Endothelial cell of umbilical vein (primary cell): ENCODE data around the gene PGAP6. TPM values are rescaled to one million over a fixed set of nuclear protein-coding genes. Genes with fewer than 3 reads are reported as not detected.

Source experiments
- BruUV-seq: library from RNA; stranded (reverse); fragments of 400-500 nt; replicated peaks from 2 replicates; lab custom pipeline; 2021; lab: Mats Ljungman, UMichigan
- CTCF ChIA-PET: fragments of 300-600, 350-600 bp; sonication (Branson Sonifier 250); formaldehyde crosslinking; loops from one replicate; lab custom pipeline; 2021; ENCODE audit warnings: antibody characterized with exemption, inconsistent platforms; lab: Charles Lee
- POLR2A ChIA-PET: fragments of 300-600, 350-600 bp; sonication (Branson Sonifier 250); formaldehyde crosslinking; loops from one replicate; lab custom pipeline; 2021; ENCODE audit warnings: antibody characterized with exemption, inconsistent platforms; lab: Charles Lee
- DNase-seq: peaks from one replicate; pipeline ENCODE4 v3.0.0-alpha.2; 2011; ENCODE audit warnings: low read depth, low spot score
- FAIRE-seq: peaks from 2 replicates; lab custom pipeline; 2011; peaks lifted over from hg19 to GRCh38; lab: Jason Lieb, UNC
- H2AFZ ChIP-seq: 2 replicates; pipeline ENCODE4 v1.6.0; 2012; ENCODE audit warnings: low read depth, low read length, control low read depth, inconsistent platforms
- H3K27ac ChIP-seq: 2 replicates; pipeline ENCODE4 v1.5.1; 2011; ENCODE audit warnings: low read depth, mild to moderate bottlenecking, control low read depth, low read length, moderate library complexity; ENCODE audit not compliant: insufficient read depth
- H3K27me3 ChIP-seq, 2 experiments: 2 replicates each; pipeline versions ENCODE4 v1.6.0 to v1.6.1; 2011; ENCODE audit warnings: low read length in 2 of 2, mixed read lengths in 1 of 2; ENCODE audit not compliant: control insufficient read depth in 2 of 2, insufficient read depth in 2 of 2
- H3K36me3 ChIP-seq, 2 experiments: 2 replicates in 1 of 2; 3 replicates in 1 of 2; pipeline ENCODE4 v1.5.1; 2011; ENCODE audit warnings: low read length in 2 of 2, mild to moderate bottlenecking in 1 of 2, moderate library complexity in 1 of 2; ENCODE audit not compliant: control insufficient read depth in 2 of 2, insufficient read depth in 2 of 2; ENCODE audit errors: extremely low read depth in 1 of 2
- H3K4me1 ChIP-seq: 3 replicates; pipeline ENCODE4 v1.5.1; 2011; ENCODE audit warnings: mild to moderate bottlenecking, low read length; ENCODE audit not compliant: control insufficient read depth, insufficient read depth; ENCODE audit errors: extremely low read depth
- H3K4me2 ChIP-seq: 2 replicates; pipeline ENCODE4 v1.6.1; 2011; ENCODE audit warnings: low read length, control low read depth, mixed read lengths; ENCODE audit not compliant: insufficient read depth
- H3K4me3 ChIP-seq, 3 experiments: fragments of 200-600 bp in 1 of 3; sonication (generic), shearing (Covaris generic) in 1 of 3; replicated peaks in 1 of 3; 2 replicates each; pipeline ENCODE4 v1.5.1; 2011 to 2016; ENCODE audit warnings: control low read depth in 3 of 3, low read length in 3 of 3, mild to moderate bottlenecking in 2 of 3, inconsistent platforms in 1 of 3, low read depth in 1 of 3, moderate library complexity in 1 of 3; ENCODE audit not compliant: insufficient read depth in 1 of 3
- H3K79me2 ChIP-seq: 2 replicates; pipeline ENCODE4 v1.6.0; 2012; ENCODE audit warnings: low read length, inconsistent platforms; ENCODE audit not compliant: control insufficient read depth, insufficient read depth
- H3K9ac ChIP-seq: replicated peaks from 2 replicates; pipeline ENCODE3; 2011; ENCODE audit warnings: low read length, control low read depth; ENCODE audit not compliant: insufficient read depth; ENCODE audit errors: extremely low read depth
- H3K9me1 ChIP-seq: replicated peaks from 3 replicates; pipeline ENCODE4 v1.6.0; 2011; ENCODE audit warnings: mild to moderate bottlenecking, low read length; ENCODE audit not compliant: control insufficient read depth, insufficient read depth; ENCODE audit errors: extremely low read depth
- H3K9me3 ChIP-seq: replicated peaks from 2 replicates; pipeline ENCODE4 v1.5.1; 2012; ENCODE audit warnings: low read length, inconsistent platforms; ENCODE audit not compliant: control insufficient read depth, insufficient read depth
- H4K20me1 ChIP-seq: replicated peaks from 2 replicates; pipeline ENCODE3; 2011; ENCODE audit warnings: mild to moderate bottlenecking, low read length; ENCODE audit not compliant: control insufficient read depth, insufficient read depth; ENCODE audit errors: extremely low read depth
- CTCF ChIP-seq, 2 donors: IDR thresholded peaks; 1 replicate in 1 of 2; 2 replicates in 1 of 2; pipeline ENCODE4 v1.5.1; 2011; ENCODE audit warnings: low read length in 2 of 2, mild to moderate bottlenecking in 2 of 2, moderate library complexity in 2 of 2, control low read depth in 1 of 2, inconsistent platforms in 1 of 2, low read depth in 1 of 2; ENCODE audit not compliant: insufficient read depth in 1 of 2; ENCODE audit errors: extremely low read depth in 1 of 2
- JUN ChIP-seq: IDR thresholded peaks from 2 replicates; pipeline ENCODE4 v1.6.1; 2011; ENCODE audit warnings: borderline replicate concordance, low read depth; ENCODE audit not compliant: insufficient read length, insufficient read depth
- MYC ChIP-seq: IDR thresholded peaks from one replicate; pipeline ENCODE4 v1.6.1; 2011; ENCODE audit warnings: mild to moderate bottlenecking, low read depth, low read length
- POLR2A ChIP-seq: IDR thresholded peaks from 2 replicates; pipeline ENCODE4 v1.6.1; 2012; ENCODE audit warnings: low read depth, mild to moderate bottlenecking, control low read depth, low read length
- POLR2AphosphoS5 ChIP-seq: IDR thresholded peaks from 2 replicates; pipeline ENCODE4 v1.6.1; 2012; ENCODE audit warnings: low read depth, mild to moderate bottlenecking, control low read depth, low read length, moderate library complexity; ENCODE audit not compliant: insufficient read depth
- dilution Hi-C: fragments of 300-500 bp; cut with MboI; formaldehyde crosslinking; loops from one replicate; pipeline ENCODE4 v1.15.0; 2019; ENCODE audit warnings: low sequenced_read_pairs; ENCODE audit not compliant: extremely low pct_ligation_motif_present
- intact Hi-C: fragments of 100-400 bp; cut with micrococcal nuclease; formaldehyde crosslinking; loops from one replicate; pipeline ENCODE4 v1.10.0; 2022
- polyA plus RNA-seq, 4 experiments: library from polyadenylated mRNA; depleted of rRNA in 3 of 4; stranded (reverse) in 3 of 4; unstranded in 1 of 4; fragments of >200 nt; gene quantifications; 2 replicates each; pipeline versions ENCODE4 v1.2.1 to v1.2.3, GENCODE V29; 2011 to 2012; ENCODE audit warnings: missing spikeins in 1 of 4
- total RNA-seq: library from RNA; stranded (reverse); gene quantifications from 2 replicates; pipeline ENCODE4 v1.2.3, GENCODE V29; 2021

The PGAP6 gene
- total and polyA plus RNA-seq, 2 donors (not counting 3 experiments of a cell fraction or from before 2014, with no cell fraction given) = 89.8 to 365 TPM

GRCh38 chr16:397736-398332, 16.1 kb upstream of the PGAP6 start:
- Histone ChIP-seq H3K27ac (no peak overlapping the region), H3K9ac (no peak overlapping the region), H3K9me1 (no peaks in the 10 kb centered on the region), H3K4me1 (peaks cover 13% of the 10 kb centered on the region), H3K9me3 (no peaks in the 10 kb centered on the region), H3K36me3 (peaks cover 0 to 7% of the 10 kb centered on the region in 2 experiments), H3K79me2 (peaks cover 5% of the 10 kb centered on the region), H3K27me3 (no peaks in the 10 kb centered on the region), H4K20me1 (no peaks in the 10 kb centered on the region), H3K4me3 (no peak overlapping the region), H2AFZ (no peak overlapping the region), H3K4me2 (no peak overlapping the region)
- no peak for TF ChIP-seq MYC
- TF ChIP-seq CTCF (IDR thresholded peaks at IDR 0.05; ENCODE audit: extremely low read depth in 1 of 2, insufficient read depth in 1 of 2, low read depth in 1 of 2, low read length in 2 of 2) = peak; percentile 15 to 55
- TF ChIP-seq POLR2A = no peak
- no peak for TF ChIP-seq JUN
- TF ChIP-seq POLR2AphosphoS5 = no peak
- CTCF ChIA-PET = interaction anchor here (0.8 to 1.3 kb wide), 3 partner anchors 16 to 81 kb away, joined by 3 to 8 read pairs (median 3); partner anchors contain the start of gene PGAP6
- POLR2A ChIA-PET = interaction anchor here (0.8 kb wide), 1 partner anchor 15 kb away, joined by 10 read pairs; no protein-coding TSS in a partner anchor
- DNase-seq = peak; percentile 49
- intact Hi-C loops (loop anchor here (2.0 kb wide), 1 partner anchor 129 kb away; the partner anchor contains the start of gene CAPN15), dilution Hi-C loops (no loop called here)
- BruUV-seq = no TSS peak
- FAIRE-seq = peak; percentile 35
